A549 (cell line): ENCODE results near the gene AMZ2. TPM values are rescaled to one million over a fixed set of nuclear protein-coding genes. Genes with fewer than 3 reads are reported as not detected.
"Not testable (repeated sequence)": the region's sequence is repeated elsewhere in the genome, so short reads cannot be mapped to it uniquely, and the experiment has no call there.

Source experiments
- ATAC-seq, 2 experiments: fragments of 200-7000 bp in 1 of 2; fragments of >200 bp in 1 of 2; cut with Nextera tagmentation in 1 of 2; cut with Tn5 transposase in 1 of 2; 3 replicates each; pipeline versions ENCODE4 v1.8.0 to v1.9.1; 2018 to 2020; ENCODE audit warnings: mild to moderate bottlenecking in 1 of 2, moderate library complexity in 1 of 2
- CTCF ChIA-PET: fragments of 300-600 bp; sonication (Branson Sonifier 250); formaldehyde crosslinking; extraction: SDS; loops from one replicate; lab custom pipeline; 2021; ENCODE audit warnings: antibody characterized with exemption, inconsistent platforms; lab: Yijun Ruan, JAX
- POLR2A ChIA-PET: fragments of 350-600 bp; formaldehyde crosslinking; extraction: SDS; loops from one replicate; lab custom pipeline; 2021; ENCODE audit warnings: antibody characterized with exemption, inconsistent platforms; lab: Yijun Ruan, JAX
- DNase-seq, 2 experiments: peaks; one replicate each; pipeline versions ENCODE4 v3.0.0 to v3.0.0-alpha.2; 2011 to 2016; ENCODE audit warnings: low read depth in 1 of 2, low spot score in 1 of 2
- FAIRE-seq: peaks from 2 replicates; lab custom pipeline; 2011; peaks lifted over from hg19 to GRCh38; lab: Jason Lieb, UNC
- H3K27ac ChIP-seq, 2 experiments: fragments of >200 bp; sonication (Bioruptor Twin); formaldehyde crosslinking; 3 replicates each; pipeline ENCODE4 v1.5.1; 2016 to 2017
- H3K4me1 ChIP-seq: fragments of >200 bp; sonication (Bioruptor Twin); formaldehyde crosslinking; 3 replicates; pipeline ENCODE4 v1.6.1; 2016
- H3K4me2 ChIP-seq: fragments of >200 bp; sonication (Bioruptor Twin); formaldehyde crosslinking; 3 replicates; pipeline ENCODE4 v1.6.1; 2016
- H3K4me3 ChIP-seq: fragments of >200 bp; sonication (Bioruptor Twin); formaldehyde crosslinking; 3 replicates; pipeline ENCODE4 v1.5.1; 2016
- H3K9me3 ChIP-seq: fragments of >200 bp; sonication (Bioruptor Twin); formaldehyde crosslinking; 3 replicates; pipeline ENCODE4 v1.6.1; 2016
- CBX8 ChIP-seq: fragments of 200-600 bp; sonication (generic); IDR thresholded peaks from 2 replicates; pipeline ENCODE4 v1.6.1; 2016
- CHD2 ChIP-seq: fragments of 150-350 bp; IDR thresholded peaks from 2 replicates; pipeline ENCODE4 v1.6.1; 2014; ENCODE audit warnings: low read length; ENCODE audit not compliant: partially characterized antibody
- KDM1A ChIP-seq: fragments of 200-600 bp; sonication (generic); IDR thresholded peaks from 2 replicates; pipeline ENCODE4 v1.6.1; 2016; ENCODE audit warnings: low read depth, mild to moderate bottlenecking
- NR3C1 ChIP-seq: fragments of >200 bp; sonication (Bioruptor Twin); formaldehyde crosslinking; IDR thresholded peaks from 3 replicates; pipeline ENCODE4 v1.6.1; 2017
- POLR2A ChIP-seq: IDR thresholded peaks from 2 replicates; pipeline ENCODE4 v1.6.1; 2012; ENCODE audit warnings: mild to moderate bottlenecking, low read length
- RCOR1 ChIP-seq: fragments of 150-350 bp; IDR thresholded peaks from 2 replicates; pipeline ENCODE4 v1.6.1; 2014; ENCODE audit warnings: antibody characterized with exemption, low read length, low read depth
- RNF2 ChIP-seq: fragments of 200-600 bp; sonication (generic); IDR thresholded peaks from 2 replicates; pipeline ENCODE4 v1.6.1; 2016; ENCODE audit warnings: low read depth, mild to moderate bottlenecking, antibody characterized with exemption, moderate library complexity, borderline replicate concordance
- ZNF302 ChIP-seq: fragments of 250-450 bp; sonication (Bioruptor Pico); IDR thresholded peaks from 2 replicates; pipeline ENCODE4 v1.9.0; 2021; ENCODE audit warnings: inconsistent platforms, mild to moderate bottlenecking, moderate library complexity
- WGBS: methylation state at CpG from one replicate; pipeline ENCODE4 v1.1.6; 2017; ENCODE audit errors: missing lambda C conversion rate; 5-methylcytosine and 5-hydroxymethylcytosine counted together
- polyA plus RNA-seq, 4 experiments: library from polyadenylated mRNA; depleted of rRNA in 3 of 4; stranded (reverse); fragments of >200 nt; fragmentation: RNase III in 1 of 4; extraction: RNeasy Plus Mini Kit Qiagen cat#74134 plus additional on column Dnase treatment in 1 of 4; gene quantifications; 2 replicates in 3 of 4; 3 replicates in 1 of 4; pipeline ENCODE4 v1.2.3, GENCODE V29; 2011 to 2017
- TF ChIP-seq, protein P1 (sequence below): IDR thresholded peaks from 2 replicates; pipeline ENCODE4 v1.6.1; 2012
- TF ChIP-seq, protein P2 (sequence below): fragments of 200-600 bp; sonication (generic); IDR thresholded peaks from 2 replicates; pipeline ENCODE4 v1.6.1; 2016; ENCODE audit warnings: antibody characterized with exemption, mild to moderate bottlenecking, moderate library complexity

AMZ2 gene
- polyA plus RNA-seq, 2 of the 4 experiments (the other 2 are of a cell fraction): 105 to 201 TPM

DNA sequence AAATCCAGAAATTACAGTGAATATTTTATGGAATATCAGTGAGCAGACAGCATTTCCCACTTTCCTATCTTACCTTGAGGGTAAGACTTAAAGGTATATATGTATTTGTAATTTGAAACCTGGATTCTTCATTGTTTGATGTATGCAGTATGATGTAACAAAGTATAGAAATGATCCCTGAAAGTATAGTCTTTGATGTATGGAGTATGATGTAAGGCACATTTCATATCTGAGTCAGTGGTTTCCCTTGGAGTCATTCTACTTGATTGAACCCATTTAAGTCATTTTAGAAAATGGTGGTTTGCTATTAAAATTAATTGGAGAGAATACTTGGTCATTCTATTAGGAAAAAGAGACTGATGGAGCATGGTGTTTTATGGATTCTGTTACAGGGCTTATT lies 10.1 kb downstream of the AMZ2 start:
- POLR2A ChIA-PET: no interaction called here
- no peaks in the 10 kb centered on the region for H3K9me3 ChIP-seq
- FAIRE-seq (no peak), ATAC-seq (no peak), DNase-seq (no peak)
- no peaks in the 10 kb centered on the region for H3K4me1 ChIP-seq
- H3K27ac ChIP-seq: no peak overlapping the region
- no peak overlapping the region for H3K4me3 ChIP-seq
- TF ChIP-seq KDM1A: no peak
- no peak for TF ChIP-seq CHD2
- no peak for TF ChIP-seq CBX8
- TF ChIP-seq RCOR1: no peak
- TF ChIP-seq RNF2: no peak
- TF ChIP-seq, protein P1, sequence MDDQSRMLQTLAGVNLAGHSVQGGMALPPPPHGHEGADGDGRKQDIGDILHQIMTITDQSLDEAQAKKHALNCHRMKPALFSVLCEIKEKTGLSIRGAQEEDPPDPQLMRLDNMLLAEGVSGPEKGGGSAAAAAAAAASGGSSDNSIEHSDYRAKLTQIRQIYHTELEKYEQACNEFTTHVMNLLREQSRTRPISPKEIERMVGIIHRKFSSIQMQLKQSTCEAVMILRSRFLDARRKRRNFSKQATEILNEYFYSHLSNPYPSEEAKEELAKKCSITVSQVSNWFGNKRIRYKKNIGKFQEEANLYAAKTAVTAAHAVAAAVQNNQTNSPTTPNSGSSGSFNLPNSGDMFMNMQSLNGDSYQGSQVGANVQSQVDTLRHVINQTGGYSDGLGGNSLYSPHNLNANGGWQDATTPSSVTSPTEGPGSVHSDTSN: no peak
- H3K4me2 ChIP-seq: no peak overlapping the region
- CTCF ChIA-PET: interaction anchor here (0.7 to 3.0 kb wide), 6 partner anchors 9 to 204 kb away, joined by 3 to 12 read pairs (median 4); partner anchors contain the start of gene AMZ2

DNA sequence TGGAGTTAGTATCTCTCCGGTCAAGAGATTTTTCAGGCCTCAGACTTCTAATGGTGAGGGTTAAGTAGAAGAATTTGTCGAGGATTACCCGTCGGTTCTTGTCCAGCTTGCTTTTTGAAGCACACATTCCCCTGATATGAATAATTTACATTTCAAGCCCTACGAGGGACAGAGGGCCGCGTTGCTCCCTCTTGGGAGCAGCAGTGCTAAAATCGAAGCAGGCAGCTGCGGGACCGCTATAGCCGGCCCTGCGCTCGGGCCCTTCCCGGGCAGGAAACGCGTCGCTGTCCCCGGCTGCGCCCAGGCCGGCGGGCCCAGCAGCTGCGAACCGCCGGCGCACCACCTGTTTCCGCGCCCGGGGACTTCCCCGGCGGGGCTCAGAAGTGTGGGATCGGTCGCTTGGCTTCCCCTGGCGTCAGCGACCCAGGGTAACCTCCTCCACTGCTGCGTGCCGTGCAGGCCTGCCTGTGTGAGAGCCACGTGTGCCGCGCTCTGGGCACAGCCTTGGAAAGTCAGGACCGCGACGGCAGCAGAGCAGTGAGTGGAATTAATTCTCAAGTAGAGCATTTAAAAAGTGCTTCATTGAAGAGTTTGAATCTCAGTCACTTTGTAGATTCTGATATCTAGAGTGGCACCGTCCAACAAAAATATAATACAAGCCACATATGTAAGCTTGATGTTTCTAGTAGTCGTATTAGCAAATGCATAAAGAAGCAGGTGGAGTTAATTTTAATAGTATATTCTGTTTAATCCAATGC lies 11.2 kb downstream of the AMZ2 start:
- POLR2A ChIA-PET, DNase-seq, H3K4me3 ChIP-seq, H3K4me2 ChIP-seq, FAIRE-seq, H3K4me1 ChIP-seq, H3K9me3 ChIP-seq, H3K27ac ChIP-seq: not testable (repeated sequence)
- WGBS: 89% methylated on average over 37 of the region's 44 CpGs
- CTCF ChIA-PET: interaction anchor here (0.7 to 6.5 kb wide), 9 partner anchors 11 to 987 kb away, joined by 3 to 89 read pairs (median 4); partner anchors contain the start of gene AMZ2
- ATAC-seq: peak; percentile 71 to 82

DNA sequence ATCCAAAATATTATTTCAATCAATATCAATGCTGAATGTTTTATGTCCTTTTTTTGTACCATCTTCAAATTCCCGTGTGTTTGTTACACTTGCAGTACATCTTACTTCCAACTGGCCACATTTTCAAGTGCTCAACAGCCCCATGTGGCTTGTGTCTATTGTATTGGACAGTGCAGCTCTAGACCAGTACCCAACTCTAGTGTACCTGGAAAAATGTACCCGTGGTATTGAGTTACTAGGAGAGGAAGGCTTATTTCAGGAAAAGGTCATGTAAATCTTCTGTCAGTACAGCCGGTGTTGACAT lies 11.8 kb downstream of the AMZ2 start:
- H3K4me1 ChIP-seq, POLR2A ChIA-PET, H3K4me2 ChIP-seq, DNase-seq, H3K4me3 ChIP-seq, H3K9me3 ChIP-seq, ATAC-seq, H3K27ac ChIP-seq: not testable (repeated sequence)
- CTCF ChIA-PET: interaction anchor here (1.2 to 6.5 kb wide), 5 partner anchors 11 to 204 kb away, joined by 3 to 89 read pairs (median 4); partner anchors contain the start of gene AMZ2
- peak; percentile 54 for FAIRE-seq
- 72% methylated on average over 3 of the region's 3 CpGs for WGBS

DNA sequence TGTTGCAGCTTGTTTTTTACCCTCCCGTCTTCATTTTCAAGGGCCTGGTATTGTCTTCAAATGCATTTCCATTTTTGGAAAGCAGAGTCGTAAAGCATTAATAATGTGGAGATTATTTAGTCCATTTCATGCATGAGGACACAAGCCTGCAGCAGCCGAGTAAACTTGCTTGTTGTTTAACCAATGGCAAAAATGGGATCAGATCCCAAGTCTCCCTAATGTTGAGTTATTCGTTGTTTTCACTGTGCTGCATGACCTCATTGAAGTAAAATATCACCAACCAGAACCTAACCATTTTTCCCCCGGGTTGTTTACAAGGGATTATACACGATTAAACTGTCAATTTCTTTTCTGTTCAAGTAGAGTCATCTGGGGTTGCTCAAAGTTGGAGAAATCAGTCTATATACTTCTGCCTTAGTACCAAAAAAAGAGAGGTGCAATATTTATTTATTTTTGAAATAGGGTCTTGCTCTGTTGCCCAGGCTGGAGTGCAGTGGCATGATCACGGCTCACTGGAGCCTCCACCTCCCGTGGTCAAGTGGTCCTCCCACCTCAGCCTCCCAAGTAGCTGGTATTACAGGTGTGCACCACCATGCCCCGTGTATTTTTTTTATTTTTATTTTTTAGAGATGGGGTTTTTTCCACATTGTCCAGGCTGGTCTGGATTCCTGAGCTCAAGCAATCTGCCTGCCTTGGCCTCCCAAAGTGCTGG lies 12.4 kb downstream of the AMZ2 start:
- Histone ChIP-seq H3K4me1 (peaks cover 4% of the 10 kb centered on the region; the same call in 1 of the 3 replicates), H3K27ac (no peak overlapping the region), H3K4me3 (no peak overlapping the region), H3K9me3 (no peaks in the 10 kb centered on the region), H3K4me2 (no peak overlapping the region)
- TF ChIP-seq ZNF302: no peak
- no peak for TF ChIP-seq POLR2A
- no peak for TF ChIP-seq NR3C1
- TF ChIP-seq, protein P2, sequence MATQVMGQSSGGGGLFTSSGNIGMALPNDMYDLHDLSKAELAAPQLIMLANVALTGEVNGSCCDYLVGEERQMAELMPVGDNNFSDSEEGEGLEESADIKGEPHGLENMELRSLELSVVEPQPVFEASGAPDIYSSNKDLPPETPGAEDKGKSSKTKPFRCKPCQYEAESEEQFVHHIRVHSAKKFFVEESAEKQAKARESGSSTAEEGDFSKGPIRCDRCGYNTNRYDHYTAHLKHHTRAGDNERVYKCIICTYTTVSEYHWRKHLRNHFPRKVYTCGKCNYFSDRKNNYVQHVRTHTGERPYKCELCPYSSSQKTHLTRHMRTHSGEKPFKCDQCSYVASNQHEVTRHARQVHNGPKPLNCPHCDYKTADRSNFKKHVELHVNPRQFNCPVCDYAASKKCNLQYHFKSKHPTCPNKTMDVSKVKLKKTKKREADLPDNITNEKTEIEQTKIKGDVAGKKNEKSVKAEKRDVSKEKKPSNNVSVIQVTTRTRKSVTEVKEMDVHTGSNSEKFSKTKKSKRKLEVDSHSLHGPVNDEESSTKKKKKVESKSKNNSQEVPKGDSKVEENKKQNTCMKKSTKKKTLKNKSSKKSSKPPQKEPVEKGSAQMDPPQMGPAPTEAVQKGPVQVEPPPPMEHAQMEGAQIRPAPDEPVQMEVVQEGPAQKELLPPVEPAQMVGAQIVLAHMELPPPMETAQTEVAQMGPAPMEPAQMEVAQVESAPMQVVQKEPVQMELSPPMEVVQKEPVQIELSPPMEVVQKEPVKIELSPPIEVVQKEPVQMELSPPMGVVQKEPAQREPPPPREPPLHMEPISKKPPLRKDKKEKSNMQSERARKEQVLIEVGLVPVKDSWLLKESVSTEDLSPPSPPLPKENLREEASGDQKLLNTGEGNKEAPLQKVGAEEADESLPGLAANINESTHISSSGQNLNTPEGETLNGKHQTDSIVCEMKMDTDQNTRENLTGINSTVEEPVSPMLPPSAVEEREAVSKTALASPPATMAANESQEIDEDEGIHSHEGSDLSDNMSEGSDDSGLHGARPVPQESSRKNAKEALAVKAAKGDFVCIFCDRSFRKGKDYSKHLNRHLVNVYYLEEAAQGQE: no peak
- WGBS: 59% methylated on average over 9 of the region's 9 CpGs
- CTCF ChIA-PET: interaction anchor here (1.2 to 6.5 kb wide), 6 partner anchors 36 to 204 kb away, joined by 3 to 122 read pairs (median 28); no protein-coding TSS in a partner anchor
- FAIRE-seq (no peak), ATAC-seq (no peak), DNase-seq (no peak)
- POLR2A ChIA-PET: no interaction called here

DNA sequence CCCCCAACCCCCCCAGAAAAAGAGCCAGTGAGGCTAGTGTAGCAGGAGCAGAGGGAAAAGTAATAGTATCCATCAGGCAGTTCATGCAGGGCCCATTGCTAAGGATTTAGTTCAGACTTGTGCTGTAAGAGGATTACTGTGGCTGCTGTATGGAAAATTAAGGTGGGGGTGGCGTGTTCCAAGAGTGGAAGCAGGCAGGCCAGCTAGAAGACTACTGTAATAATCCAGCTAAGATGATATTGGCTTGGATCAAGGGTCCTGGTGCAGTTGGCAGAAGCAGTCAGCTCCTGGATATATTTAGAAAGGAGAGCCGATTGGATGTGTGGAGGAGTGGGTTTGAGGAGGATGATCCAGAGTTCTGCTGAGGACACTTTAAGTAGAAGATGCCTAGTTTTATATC lies 14.6 kb downstream of the AMZ2 start:
- ChIA-PET POLR2A (interaction anchor here (2.1 kb wide), 1 partner anchor 15 kb away, joined by 4 read pairs; the partner anchor contains the start of gene AMZ2), CTCF (interaction anchor here (0.5 to 6.5 kb wide), 37 partner anchors 9 to 499 kb away, joined by 3 to 122 read pairs (median 7); partner anchors contain the start of genes AMZ2 and WIPI1)
- WGBS: 43% methylated on average over 2 of the region's 2 CpGs
- not testable (repeated sequence) for FAIRE-seq, H3K4me3 ChIP-seq, DNase-seq, H3K9me3 ChIP-seq, H3K27ac ChIP-seq, H3K4me2 ChIP-seq
- H3K4me1 ChIP-seq: peaks cover 10% of the 10 kb centered on the region; the same call in 1 of the 3 replicates
- peak; percentile 18 to 46; a peak in 3 of 6 replicates for ATAC-seq
